Activated T-cell treated with anti-CD3 and anti-CD28 coated beads for 1 hour (primary cell): ENCODE results near the gene EIPR1.

Source experiments
- DNase-seq: peaks from one replicate; pipeline ENCODE4 v3.0.0-alpha.2; 2020; ENCODE audit warnings: low read depth

The EIPR1 gene

DNA sequence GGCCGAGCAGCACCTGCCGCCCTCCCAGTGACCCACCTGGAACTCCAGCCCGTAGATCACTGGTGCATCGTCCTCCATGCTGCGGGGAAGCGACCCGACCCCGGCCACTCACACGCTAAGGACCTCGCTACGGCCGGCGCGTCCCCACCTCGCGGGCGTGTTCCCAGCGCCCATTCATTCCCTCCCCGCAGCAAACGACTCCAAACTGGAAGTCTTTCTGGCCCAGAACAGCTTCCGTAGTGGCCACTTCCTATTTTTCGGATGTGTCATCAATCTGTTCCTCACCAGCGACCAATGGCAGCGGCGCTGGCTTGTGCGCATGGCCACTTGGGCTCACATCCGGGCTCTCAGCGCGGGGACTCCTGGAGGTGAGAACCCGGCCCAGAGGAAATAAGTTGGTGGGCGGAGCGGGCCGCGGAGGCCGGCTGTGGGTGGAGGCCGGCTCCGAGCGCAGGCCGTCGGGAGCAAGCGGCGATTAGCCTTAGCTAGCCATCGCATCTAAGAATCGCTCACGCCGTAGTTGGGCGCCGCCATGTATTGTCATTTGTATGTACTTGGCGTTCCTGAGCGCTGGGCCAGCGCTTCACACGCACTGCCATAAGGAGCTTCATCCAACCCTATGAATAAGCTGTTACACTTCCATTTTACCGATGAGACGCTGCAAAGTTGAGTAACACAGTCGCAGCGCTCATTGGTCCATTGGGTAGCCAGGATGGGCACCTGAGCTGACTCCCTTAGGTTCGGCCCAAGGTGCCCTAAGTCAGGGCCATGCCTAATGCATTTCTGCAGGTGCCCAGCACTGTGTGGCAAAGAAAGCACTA, at the start of gene EIPR1:
EIPR1 (minus strand) TSS at position 207 of the 821 bp plus-strand sequence; CDS start at position 78, 129 bp downstream.
- peak; percentile 93 for DNase-seq

DNA sequence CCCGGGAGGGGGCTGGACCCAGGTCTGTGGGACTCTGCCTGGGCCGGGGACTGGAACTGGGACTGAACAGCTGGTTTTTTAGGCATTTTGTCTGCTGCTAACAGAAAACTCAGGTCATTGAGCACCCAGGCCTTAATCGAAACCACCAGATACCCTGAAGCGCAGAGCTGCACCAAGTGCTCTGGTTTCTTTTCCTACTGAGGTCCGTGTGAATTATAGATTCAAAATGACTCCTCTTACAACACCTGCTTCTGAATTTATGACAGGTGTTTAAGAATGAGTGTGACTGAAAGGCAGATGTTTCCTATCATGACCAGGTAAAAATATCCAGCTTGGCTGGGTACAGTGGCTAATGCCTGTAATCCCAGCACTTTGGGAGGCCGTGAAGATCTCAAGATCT, 49.7 kb upstream of the EIPR1 start:
- DNase-seq, result no peak

DNA sequence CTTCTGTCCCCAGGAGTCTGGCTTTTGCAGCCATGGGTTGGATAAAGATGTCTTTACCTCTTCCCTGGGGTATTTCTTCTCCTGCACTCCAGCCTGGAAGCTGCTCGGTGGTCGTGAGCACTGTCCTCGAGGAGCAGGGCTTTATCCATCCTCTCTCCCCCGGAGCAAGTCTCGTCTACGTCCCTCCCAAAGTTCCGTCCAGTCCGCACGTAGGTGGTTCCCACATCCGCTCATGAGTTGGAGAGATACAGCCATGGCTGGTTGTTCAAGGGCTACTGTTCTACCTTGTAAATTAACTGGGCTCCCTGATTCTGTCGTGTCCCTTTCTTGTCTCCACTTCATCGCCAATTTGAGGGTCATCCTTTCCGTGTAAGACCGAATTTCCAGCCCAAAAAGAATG, 49.0 kb upstream of the EIPR1 start:
- no peak for DNase-seq

DNA sequence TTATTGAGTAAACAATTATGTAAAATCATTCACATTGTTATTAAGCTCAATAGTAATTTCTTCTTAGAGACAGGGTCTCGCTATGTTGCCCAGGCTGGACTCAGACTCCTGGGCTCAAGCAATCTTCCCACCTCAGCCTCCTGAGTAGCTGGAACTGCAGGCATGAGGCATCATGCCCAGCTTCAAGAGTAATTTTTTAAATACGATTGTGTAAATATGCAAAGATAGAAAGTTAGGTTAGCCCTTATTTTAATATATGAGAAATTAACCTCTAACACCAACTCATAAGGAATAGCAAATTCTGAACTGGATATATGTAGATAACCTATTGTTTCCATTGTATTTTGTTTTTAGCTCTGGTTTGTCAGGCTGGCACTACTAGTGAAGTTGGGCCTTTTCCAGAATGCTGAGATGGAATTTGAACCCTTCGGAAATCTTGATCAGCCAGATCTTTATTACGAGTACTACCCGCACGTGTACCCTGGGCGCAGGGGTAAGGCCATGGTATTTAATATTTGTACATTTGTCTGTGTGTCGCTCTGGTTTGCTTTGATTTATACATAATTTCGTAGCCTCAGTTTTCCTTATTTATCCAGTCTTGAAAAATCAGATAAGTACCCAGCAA, 46.7 kb upstream of the EIPR1 start:
- DNase-seq, result no peak

DNA sequence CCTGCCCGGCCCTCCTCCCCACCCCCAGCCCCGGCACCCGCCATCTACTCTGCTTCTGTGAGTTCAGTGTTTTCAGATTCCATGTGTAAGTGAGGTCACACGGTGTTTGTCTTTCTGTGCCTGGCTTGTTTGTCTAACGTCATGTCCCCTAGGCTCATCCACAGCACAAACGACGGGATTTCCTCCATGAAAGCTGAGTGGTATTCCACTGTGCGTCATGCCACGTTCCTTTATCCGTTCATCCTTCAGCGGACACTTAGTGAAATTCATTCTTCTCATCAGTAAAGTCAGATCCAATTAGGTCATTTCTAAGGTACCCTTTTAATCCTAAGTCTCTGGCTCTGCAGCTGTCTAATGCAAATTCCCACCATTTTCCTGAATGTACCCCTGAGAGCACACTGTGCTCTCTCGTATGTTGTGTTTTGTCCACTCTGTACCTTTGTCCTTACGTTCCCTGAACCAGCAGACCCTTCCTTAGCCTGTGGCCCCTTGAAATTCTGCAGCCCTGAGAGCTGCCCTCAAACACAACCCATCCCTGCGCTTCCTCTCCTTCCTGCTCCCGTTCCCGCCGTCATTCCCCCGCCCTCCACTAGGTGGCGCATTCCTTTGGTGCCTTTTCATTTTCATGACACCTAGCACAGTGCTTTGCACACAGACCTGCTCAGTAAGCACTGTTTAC, 46.0 kb upstream of the EIPR1 start:
- peak; percentile 74 for DNase-seq

DNA sequence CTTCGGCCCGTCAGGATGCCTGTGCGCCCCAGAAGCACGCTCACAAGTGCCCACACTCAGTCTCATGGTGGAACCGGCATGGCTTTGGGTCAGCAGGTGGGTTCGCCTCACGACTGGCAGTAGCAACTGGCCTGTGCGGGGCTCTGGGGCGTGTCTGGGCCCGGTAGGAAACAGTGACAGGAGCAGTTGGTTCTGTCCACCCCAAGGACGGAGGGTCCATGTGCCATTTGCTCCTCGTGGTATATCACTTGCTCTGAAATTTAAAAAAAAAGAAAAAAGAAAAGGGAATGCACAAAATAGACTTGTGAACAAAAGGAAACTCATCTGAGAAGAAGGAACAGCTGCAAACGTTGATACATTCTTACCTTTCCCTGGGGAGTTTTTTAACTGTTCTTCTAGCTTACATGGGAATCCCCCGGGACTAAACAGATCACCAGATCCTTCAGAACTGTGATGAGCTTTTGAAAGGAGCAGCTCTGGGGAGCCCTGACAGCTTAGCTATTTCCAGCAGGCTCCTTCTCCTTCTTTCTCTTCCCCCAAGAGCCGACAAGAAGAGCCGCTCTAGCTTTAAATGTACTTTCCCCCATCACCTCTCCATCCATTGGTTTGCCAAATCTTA, 44.7 kb upstream of the EIPR1 start:
- DNase-seq, result no peak

DNA sequence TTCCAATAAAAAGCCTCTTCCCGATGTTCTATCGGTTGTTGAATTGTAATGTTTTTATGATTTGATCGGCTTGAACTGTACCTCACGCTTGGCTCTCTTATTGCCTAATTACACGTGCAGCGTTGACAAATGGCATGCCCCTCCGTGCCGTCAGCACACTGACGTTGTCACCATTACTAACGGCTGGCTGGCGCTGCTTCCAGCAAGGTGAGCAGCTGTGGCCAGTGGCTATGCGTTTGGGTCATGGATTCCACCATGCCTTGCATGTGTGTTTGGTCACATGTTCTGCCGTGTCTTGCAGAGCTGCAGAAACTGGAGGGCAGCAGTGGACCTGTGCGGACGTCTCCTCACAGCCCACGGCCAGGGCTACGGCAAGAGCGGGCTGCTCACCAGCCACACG, 44.0 kb upstream of the EIPR1 start:
- no peak for DNase-seq

DNA sequence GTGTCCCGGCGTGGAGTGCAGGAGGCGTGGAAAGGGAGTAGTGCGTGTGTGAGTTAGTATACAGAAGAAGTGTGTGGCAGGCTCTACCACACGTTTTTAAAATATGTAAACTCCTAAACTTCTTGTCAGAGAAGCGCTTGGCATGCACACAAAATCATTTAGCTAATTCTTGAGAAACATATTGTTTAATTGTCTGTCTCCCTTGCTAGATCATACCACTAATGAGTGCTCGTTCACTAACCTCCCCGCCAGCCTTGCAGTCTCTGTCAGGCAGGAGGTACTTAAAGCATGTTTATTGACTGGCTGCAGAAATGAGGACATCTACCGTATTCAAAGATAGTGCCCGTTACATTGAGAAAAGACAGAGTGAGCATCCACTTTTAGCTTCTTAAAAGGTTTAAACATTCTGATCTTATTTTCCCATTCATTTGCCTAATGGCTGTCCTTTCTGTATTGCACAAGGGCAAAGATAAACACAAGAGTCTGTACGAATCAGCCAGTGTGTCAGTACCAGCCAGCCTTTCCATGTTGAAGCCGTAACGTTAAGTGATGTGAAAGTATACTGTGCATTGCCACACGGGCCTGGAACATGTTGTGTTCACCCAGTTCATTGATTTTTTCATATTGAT, 43.3 kb upstream of the EIPR1 start:
- DNase-seq, result no peak

DNA sequence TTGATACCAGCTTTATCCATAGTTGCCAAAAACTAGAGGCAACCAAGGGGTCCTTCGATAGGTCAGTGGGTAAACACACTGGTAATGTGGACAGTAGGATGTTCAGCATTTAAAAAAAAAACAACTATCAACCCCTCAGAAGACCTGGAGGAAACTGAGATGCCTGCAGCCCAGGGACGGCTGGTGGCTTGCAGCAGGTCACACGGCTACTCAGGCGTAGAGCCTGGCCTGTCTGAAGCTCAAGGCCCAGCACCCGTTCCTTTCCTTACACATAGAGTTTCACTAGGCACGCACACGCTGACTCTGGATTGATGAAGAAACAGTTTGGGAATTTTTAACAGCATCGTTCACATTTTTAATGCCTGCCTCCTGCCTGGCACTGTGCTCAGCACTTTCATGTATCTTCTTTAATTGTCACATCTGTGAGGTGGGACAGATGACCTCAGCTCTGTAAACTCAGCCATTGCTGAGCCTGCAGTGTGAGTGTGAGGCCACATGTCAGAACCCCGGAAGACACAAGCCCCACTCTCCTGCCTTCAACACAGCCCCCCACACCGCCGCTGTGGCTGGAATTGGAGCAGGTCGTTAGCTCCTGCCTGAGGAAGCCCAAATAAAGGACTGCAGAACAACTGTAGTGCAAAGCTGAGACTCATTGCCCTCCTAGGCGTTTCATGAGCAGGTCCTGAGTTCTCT, 42.6 kb upstream of the EIPR1 start:
- no peak for DNase-seq

DNA sequence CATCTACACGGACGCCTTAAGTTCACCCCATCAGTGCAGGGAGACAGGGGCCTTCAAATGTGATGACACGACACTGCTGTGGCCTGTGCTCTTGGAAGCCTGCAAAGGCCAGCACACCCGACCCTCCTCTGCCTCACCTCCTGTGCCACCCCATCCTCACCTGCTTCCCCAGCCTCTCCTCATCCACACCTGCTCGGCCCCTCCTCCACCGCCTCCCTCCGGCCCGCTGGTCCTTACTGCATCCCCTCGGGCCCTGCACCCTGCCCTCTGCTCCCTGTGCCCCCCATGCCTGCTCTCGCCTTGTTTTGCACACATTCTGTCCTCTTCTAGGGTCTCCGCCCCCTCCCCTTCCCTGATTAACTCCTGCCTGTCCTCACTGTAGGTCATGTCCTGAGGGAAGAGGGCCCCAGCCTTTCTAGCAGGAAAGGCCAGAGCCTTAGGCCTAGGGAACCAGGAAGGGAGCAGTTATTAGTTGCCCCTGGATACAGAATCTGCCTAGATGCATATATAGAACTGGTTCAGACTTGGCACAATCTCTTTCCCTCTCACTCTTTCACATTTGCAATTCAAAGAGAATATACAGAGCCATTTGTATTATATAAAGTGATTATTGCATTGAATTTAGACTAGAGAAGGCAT, 41.3 kb upstream of the EIPR1 start:
- DNase-seq, result no peak

DNA sequence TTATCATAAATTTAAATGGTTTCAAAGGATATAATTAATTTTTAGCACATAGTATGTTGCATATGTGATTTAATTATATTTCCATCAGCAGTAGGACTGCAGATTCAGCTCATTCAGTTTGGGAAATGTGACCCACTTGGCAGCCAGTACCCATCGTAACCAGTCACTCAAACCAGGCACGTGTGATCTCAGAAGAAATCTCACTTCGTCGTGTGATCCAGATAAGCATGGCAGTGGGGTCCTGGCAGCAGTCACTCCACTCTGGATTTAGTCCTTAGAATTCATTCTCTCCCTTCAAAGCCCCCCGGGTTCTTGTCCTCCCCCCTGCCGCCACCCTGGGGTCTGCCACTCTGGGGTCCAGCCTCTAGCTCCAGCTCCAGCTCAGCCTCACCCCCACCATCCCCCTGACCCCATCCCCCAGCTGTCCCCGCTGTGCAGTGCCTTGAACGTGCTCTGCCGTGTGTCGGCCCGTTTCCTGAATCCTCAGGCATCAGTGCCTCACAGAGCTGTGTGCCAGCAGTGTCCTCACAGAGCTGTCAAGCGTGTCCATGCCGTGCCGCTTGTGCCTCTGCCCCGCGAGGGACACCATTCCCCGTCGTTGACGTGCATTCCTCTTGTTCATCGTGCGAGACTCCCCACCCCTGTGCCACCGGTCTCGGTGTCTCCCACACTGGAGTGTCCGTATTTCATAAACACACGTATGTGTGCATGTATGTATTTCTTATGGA, 36.7 kb upstream of the EIPR1 start:
- DNase-seq, result no peak

DNA sequence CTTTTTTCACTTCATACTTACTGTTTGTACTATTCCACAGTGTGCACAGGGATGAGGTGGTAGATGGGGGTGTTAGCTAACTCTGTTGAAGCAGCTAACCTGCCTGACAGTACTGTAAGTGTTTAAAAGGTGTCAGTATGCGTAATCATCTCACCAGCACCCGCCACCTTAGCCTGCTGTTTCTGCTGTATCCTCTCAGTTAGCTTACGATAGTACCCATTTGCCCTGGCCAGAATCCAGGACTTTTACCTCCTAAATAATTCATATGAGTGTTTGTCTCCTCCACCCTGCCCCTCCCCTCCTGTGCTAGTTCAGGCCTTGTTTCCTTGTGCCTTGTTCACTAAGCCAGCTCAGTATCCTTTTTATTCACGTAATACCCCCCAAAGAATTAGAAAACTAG, 36.1 kb upstream of the EIPR1 start:
- DNase-seq, result no peak

DNA sequence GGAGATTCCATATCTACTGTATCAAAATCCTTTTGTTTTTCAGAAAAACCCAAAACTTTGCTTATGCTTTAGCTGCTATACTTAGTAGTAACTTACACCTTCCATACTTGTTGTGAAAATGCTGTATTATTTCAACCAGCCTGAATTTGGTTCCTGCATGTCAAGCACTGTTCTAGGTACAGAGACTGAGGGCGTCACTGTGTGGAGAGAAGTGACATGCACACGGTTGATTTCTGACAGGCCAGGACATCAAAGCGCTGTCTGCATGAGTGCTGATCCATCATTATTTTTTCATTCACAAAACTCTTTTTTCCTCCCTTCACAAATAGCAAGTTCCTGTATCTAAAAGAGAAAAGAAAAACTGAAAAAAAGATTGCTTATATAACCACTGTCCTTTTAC, 33.5 kb upstream of the EIPR1 start:
- DNase-seq, result no peak

DNA sequence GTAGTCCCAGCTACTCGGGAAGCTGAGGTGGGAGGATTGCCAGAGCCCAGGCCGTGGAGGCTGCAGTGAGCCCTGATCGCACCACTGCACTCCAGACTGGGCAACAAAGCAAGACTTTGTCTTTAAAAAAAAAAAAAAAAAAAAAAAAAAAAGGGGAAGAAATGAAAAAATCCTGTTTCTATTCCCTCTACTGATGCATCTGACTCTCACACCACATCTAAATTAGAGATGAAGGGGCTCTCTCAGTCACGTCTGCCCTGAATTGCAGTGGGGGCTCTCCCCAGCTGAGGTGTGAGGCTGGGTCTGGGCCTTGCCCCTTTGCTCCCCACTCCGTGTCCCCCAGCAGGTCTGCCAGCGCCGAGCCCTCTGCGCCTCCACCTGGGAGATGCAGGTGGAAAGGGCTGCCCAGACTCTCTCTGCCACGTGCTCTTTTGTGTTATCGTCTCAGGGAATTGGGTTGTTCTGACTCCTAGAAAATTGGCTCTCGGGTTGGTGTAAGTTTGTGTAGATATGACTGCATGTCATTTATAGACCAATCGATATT, 32.1 kb upstream of the EIPR1 start:
- no peak for DNase-seq

DNA sequence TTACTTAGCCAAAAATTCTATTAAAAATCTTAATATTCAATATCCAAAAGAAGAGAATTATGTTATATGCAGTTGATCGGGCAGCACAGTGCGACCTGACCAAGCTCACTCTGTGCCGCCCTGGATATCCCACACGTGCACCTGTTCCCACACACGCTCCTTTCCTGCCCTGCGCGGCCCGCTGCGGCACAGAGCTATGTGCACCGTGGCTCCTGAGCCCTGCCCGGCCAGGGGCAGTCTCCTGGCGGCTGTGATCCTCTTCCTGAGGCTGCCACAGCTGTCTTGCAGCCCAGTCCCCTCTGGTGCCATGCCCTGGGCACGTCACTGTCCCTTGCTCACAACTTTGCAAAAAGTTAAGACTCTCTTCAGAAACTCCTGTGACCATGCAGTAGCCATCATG, 31.2 kb upstream of the EIPR1 start:
- no peak for DNase-seq

DNA sequence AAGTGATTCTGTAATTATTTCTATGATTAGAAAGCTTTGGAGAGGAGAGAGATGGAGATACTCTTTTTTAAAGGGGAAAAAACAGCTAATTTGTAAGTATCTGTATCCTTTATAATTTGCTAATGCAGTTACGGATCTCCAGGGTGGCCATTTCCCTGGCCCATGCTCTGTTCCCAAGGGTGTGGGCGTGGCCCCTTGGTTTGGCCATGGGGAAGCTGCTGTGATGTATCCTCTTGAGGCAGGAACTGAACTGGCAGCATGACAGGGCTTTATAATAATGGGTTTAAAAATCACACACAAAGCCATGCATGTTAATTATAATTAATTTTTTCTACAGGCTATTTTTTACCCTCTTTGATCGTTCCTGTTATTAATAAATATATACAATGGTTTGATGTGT, 28.9 kb upstream of the EIPR1 start:
- no peak for DNase-seq

DNA sequence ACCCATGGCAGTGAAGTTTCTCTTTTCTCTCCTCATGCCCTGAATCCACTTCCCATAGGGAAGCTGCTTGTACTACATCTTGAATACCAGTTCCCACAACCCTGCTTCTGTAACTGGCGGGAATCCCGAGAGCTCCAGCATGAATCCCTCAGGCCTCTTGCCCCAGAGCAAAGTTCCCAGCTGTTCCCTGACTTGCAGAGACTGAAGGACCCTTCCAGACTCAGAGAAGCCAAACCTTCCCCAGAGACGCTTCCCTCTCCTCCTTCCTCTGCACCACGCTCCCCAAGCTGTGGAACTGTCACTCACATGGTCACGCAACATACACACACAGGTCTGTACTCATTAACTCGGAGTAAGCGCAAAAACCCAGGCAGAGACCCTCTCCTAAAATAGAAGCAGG, 28.3 kb upstream of the EIPR1 start:
- no peak for DNase-seq

DNA sequence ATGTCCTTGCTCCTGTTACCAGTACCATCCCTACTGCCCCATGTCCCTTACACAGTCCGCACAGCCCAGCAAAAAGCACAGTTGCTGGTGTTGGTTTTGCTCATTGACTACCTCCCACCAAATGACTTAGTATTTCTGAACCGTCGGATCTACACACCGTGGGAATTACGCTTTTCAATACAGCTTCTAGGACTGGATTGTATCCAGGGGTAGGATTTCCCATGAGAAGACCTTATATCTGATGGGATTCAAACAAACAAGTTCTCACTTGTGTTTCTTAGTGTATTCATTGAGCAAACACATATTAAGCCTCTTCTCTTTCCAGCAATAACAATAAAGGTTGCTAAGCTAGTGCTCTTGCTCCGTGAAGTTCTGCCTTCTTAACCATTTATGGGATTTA, 27.7 kb upstream of the EIPR1 start:
- DNase-seq, result no peak

DNA sequence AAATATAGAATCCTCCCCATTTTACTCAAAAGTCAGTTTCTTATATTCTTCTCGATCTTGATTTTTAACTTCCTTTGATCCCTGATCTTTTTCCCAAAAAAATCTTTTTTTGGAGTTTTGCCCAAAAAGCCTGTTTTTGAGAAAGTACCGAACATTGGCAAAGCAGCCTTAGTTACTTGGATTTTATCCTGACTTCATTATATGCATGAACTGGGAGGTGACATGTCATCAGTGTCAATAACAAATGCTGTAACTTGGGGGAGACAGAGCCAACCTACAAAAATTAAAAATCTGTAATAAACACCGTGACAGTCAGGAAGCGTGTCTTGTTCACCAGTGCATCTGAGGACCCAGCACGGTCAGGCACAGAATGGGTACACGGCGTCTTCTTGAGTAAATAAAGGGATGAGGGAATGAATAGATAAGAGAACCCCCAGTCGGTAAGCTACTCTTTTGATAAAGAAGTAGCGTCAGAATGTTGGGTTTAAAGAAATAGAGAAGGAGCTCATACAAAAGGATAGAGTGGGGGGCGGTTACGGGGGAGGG, 26.8 kb upstream of the EIPR1 start:
- no peak for DNase-seq
